GM19193 (cell line): ENCODE measurements around the gene DSTYK.

Experiments used
- POLR2A ChIP-seq: IDR thresholded peaks from 4 replicates; pipeline ENCODE4 v1.6.1; 2011; ENCODE audit not compliant: insufficient read depth, insufficient read length; ENCODE audit errors: extremely low read depth

The DSTYK gene

DNA sequence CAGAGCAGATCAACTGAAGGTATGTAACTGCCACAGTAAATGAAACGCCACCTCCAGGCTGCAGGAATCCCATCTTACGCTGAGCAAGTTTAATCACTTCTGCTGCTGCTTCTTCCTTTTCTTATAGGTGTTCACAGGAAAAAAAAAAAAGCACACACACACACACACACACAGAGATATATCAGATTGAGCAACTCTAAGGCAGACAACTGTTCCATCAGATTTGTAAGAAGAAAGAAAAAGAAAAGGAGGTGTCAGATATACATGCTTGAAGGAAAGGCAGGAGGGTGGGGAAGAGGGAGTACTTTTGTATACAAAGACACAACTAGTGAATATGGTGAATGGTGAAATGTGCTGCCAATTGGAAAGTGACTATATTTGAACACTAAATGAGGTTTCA, 28.6 kb downstream of the DSTYK start:
- no peak for TF ChIP-seq POLR2A

- TF ChIP-seq POLR2A: no peak
Measured at GRCh38 chr1:205179842-205180241, 31.7 kb downstream of the DSTYK start.

DNA sequence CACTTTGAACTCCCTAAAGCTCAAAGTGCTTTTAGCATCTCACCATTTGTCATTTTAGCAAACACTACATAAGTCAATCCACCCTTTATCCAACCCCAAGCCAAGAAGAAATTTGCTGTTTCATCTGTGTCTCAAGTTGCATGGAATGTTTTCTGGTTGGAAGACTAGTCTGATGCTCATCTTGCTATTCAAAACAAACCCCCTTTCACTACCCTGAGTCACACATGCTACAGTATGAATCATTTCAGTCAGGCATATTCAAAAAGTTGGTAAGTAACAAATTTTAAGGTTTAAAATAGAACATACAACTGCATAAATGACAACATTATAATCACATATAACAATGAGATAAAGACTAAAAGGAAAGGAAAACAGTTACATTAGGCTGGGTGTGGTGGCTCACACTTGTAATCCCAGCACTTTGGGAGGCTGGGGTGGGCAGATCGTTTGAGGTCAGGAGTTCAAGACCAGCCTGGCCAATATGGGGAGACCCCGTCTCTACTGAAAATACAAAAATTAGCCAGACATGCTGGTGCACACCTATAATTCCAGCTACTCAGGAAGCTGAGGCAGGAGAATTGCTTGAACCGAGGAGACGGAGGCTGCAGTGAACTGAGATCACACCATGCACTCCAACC, 38.7 kb downstream of the DSTYK start:
- no peak for TF ChIP-seq POLR2A

DNA sequence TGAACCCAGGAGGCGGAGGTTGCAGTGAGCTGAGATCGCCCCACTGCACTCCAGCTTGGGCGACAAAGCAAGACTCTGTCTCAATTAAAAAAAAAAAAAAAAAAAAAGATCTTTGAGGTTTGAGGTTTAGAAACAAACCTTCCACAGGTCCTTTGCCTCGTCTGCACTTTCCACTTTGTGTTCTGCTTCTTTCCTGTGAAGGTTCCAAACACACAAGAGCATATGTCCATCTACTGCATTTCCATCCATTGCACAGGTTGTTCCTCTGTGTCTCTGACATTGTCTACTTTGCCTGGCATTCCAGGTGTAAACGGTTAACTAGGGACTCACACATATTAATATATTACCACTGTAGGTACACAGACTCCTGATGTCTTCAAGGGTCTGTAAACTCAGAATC, 40.1 kb downstream of the DSTYK start:
- TF ChIP-seq POLR2A: no peak

GRCh38 chr1:205170532-205171269, 40.8 kb downstream of the DSTYK start:
- TF ChIP-seq POLR2A: no peak

GRCh38 chr1:205169248-205169647, 42.3 kb downstream of the DSTYK start:
- TF ChIP-seq POLR2A: no peak

DNA sequence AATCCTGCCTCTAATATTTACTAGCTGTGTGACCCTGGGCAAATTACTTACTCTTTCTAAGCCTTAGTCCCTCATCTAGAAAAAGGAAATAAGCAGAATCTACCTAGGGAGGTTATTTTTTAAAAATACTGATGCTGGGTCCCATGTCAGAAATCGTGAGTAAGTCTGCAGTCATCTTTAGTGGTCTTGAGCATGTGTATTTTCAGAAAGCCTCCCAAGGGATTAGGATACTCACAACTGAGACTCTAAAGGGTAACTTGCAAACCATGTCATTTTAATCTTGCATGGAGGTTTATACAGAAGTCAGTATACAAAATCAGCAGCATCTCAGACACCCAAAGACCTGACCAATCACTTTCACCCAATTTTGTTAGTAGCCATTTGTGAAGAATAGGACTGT, 43.2 kb downstream of the DSTYK start:
- TF ChIP-seq POLR2A: no peak

GRCh38 chr1:205162301-205162700, 49.2 kb downstream of the DSTYK start:
- no peak for TF ChIP-seq POLR2A

- TF ChIP-seq POLR2A: no peak
Measured at GRCh38 chr1:205161076-205161475, 50.4 kb downstream of the DSTYK start.

- no peak for TF ChIP-seq POLR2A
Measured at GRCh38 chr1:205158048-205158616, 53.4 kb downstream of the DSTYK start.

- no peak for TF ChIP-seq POLR2A
Measured at GRCh38 chr1:205152505-205152904, 59.0 kb downstream of the DSTYK start.

DNA sequence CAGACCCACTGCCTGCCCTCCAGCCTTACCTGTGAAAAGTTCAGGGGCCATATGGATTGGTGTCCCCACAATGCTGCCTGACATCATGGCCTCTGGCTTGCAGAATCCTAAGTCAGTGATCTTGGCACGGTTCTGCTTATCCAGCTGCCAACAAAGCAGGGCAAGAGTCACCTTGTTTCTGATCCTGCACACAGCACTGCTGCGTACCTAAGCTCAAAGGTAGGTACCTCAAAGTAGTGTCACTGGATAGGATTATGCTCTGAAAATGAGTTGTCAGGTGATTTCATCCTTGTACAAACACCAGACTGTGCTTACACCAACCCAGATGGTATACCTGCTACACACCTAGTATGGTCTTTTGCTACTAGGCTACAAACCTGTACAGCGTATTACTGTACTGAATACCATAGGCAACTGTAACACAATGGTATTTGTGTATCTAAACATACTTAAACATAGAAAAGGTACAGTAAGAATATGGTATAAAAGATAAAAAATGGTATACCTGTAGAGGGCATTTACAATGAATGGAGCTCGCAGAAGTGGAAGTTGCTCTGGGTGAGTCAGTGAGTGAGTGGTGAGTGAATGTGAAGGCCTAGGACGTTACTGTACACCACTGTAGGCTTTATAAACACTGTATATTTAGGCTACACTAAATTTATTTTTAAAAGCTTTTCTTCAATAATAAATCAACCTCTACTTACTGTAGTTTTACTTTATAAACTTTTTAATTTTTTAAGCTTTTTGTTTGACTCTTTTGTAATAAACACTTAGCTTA, 60.7 kb downstream of the DSTYK start:
- no peak for TF ChIP-seq POLR2A

GRCh38 chr1:205147191-205147835, 64.2 kb downstream of the DSTYK start:
- no peak for TF ChIP-seq POLR2A

- TF ChIP-seq POLR2A: no peak
Measured at GRCh38 chr1:205144751-205145150, 66.8 kb downstream of the DSTYK start.
